Neural crest cell (in vitro differentiated cells): ENCODE results near the gene NXPH2. TPM values are rescaled to one million over a fixed set of nuclear protein-coding genes. Genes with fewer than 3 reads are reported as not detected.

Experiments used
- DNase-seq: peaks from one replicate; pipeline ENCODE4 v3.0.0; 2021; ENCODE audit warnings: low read depth, mixed read lengths, low spot score
- H3K27ac Mint-ChIP-seq: one replicate; pipeline ENCODE4 v1.8.0; 2021; ENCODE audit warnings: mild to moderate bottlenecking, mixed read lengths; ENCODE audit not compliant: unreplicated experiment
- H3K27me3 Mint-ChIP-seq: 2 replicates; pipeline ENCODE4 v1.8.0; 2021; ENCODE audit warnings: low read depth, mild to moderate bottlenecking, mixed read lengths
- H3K36me3 Mint-ChIP-seq: 2 replicates; pipeline ENCODE4 v1.8.0; 2021; ENCODE audit warnings: low read depth, mild to moderate bottlenecking, mixed read lengths
- H3K4me1 Mint-ChIP-seq: 2 replicates; pipeline ENCODE4 v1.8.0; 2021; ENCODE audit warnings: mixed read lengths
- H3K4me3 Mint-ChIP-seq: one replicate; pipeline ENCODE4 v1.8.0; 2021; ENCODE audit warnings: mild to moderate bottlenecking, mixed read lengths
- H3K9me3 Mint-ChIP-seq: 2 replicates; pipeline ENCODE4 v1.8.0; 2021; ENCODE audit warnings: mixed read lengths
- total RNA-seq: library from RNA; stranded (reverse); gene quantifications from 2 replicates; pipeline ENCODE4 v1.2.1, GENCODE V29; 2021
- TF ChIP-seq, protein P1 (sequence below): fragments of 200-600 bp; sonication (generic); conservative IDR thresholded peaks from 2 replicates; pipeline ENCODE4 v1.5.0; 2021; ENCODE audit warnings: antibody characterized with exemption, mild to moderate bottlenecking

Gene NXPH2
- total RNA-seq, 1 donor from 2014 or later, result 3.6 TPM

DNA sequence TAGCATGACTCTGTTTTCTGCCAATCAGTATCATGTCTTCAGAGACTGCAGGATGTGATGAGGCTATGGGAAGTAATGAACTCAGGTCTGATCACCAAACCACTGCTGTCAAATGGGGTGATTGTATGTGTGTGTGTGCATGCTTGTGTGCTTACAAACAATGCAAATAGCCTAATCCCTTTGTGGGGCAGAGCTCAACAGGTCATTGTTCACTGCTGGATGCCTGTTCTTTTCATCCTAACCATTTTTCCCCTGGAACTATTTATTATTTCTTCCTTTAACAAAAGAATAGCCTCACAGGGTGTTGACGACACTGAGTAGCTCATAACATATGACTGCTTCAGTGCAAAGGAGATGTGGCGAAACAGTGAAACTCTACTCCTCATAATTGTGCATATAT lies 55.9 kb downstream of the NXPH2 start:
- H3K27me3 Mint-ChIP-seq, result no peaks in the 10 kb centered on the region
- H3K36me3 Mint-ChIP-seq, result no peaks in the 10 kb centered on the region
- no peaks in the 10 kb centered on the region for H3K9me3 Mint-ChIP-seq
- no peak overlapping the region for H3K4me3 Mint-ChIP-seq
- DNase-seq, result no peak
- TF ChIP-seq, protein P1, sequence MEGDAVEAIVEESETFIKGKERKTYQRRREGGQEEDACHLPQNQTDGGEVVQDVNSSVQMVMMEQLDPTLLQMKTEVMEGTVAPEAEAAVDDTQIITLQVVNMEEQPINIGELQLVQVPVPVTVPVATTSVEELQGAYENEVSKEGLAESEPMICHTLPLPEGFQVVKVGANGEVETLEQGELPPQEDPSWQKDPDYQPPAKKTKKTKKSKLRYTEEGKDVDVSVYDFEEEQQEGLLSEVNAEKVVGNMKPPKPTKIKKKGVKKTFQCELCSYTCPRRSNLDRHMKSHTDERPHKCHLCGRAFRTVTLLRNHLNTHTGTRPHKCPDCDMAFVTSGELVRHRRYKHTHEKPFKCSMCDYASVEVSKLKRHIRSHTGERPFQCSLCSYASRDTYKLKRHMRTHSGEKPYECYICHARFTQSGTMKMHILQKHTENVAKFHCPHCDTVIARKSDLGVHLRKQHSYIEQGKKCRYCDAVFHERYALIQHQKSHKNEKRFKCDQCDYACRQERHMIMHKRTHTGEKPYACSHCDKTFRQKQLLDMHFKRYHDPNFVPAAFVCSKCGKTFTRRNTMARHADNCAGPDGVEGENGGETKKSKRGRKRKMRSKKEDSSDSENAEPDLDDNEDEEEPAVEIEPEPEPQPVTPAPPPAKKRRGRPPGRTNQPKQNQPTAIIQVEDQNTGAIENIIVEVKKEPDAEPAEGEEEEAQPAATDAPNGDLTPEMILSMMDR, result no peak
- peaks cover 19% of the 10 kb centered on the region for H3K4me1 Mint-ChIP-seq
- no peak overlapping the region for H3K27ac Mint-ChIP-seq

DNA sequence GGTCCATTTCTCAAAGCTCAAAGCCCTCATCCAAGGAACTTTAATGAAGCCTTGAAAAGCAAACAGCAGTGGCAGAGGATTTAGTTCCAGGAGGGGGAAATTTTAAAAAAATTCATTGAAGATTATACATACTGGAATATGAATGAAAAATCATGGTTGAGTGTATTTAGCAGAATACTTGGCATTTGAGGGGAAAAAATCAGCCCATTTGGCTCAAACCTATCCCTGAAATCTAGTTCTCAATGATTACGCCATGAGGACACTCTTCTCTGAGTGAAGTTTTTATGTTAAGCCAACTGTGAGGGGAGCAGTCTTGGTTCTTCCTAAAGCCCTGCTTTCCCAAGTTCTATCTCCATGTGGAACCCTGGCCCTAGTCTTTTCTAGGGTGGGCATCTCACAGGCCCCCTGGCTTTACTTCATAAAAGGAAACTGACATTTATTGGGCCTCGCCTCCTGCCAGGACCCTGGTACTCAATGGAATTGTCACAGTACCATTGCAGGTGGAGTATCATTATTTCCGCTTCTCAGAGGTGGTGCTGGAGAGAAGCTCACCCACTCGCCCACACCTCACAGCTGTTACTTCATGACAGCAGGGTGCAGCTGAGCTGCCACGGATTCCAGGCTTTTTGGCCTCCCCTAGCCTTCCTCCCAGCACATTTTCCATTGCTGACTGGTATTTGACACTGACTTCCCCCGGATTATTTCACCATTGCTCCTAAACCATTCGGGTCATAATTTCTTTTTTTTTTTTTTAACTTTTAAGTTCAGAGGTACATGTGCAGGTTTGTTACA lies 56.8 kb downstream of the NXPH2 start:
- TF ChIP-seq, protein P1, result no peak
- Mint-ChIP-seq H3K27me3 (no peaks in the 10 kb centered on the region), H3K27ac (no peak overlapping the region), H3K4me1 (peaks cover 19% of the 10 kb centered on the region), H3K4me3 (no peak overlapping the region), H3K36me3 (no peaks in the 10 kb centered on the region), H3K9me3 (no peaks in the 10 kb centered on the region)
- DNase-seq, result no peak

DNA sequence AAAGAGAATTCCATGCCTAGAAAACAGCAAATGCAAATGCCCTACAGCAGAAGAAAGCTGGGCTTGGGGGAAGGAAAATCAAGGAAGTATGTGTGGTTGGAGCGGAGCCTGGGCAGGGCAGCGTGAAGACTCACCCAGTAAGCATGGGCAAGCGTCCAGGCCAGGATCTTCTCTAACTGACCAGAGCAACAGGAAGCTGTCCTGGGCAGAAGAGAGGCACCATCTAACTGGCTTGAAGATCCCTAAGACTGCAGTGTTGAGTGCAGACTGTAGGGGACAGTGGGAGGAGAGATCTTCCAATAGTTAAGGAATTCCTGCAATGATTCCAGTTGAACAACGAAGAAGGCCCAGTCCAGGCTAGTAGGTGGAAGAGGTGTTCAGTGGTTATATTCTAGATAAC lies 57.9 kb downstream of the NXPH2 start:
- no peaks in the 10 kb centered on the region for H3K9me3 Mint-ChIP-seq
- no peak overlapping the region for H3K27ac Mint-ChIP-seq
- H3K27me3 Mint-ChIP-seq, result no peaks in the 10 kb centered on the region
- DNase-seq, result no peak
- H3K4me1 Mint-ChIP-seq, result peaks cover 19% of the 10 kb centered on the region
- no peaks in the 10 kb centered on the region for H3K36me3 Mint-ChIP-seq
- TF ChIP-seq, protein P1, result no peak
- H3K4me3 Mint-ChIP-seq, result no peak overlapping the region

DNA sequence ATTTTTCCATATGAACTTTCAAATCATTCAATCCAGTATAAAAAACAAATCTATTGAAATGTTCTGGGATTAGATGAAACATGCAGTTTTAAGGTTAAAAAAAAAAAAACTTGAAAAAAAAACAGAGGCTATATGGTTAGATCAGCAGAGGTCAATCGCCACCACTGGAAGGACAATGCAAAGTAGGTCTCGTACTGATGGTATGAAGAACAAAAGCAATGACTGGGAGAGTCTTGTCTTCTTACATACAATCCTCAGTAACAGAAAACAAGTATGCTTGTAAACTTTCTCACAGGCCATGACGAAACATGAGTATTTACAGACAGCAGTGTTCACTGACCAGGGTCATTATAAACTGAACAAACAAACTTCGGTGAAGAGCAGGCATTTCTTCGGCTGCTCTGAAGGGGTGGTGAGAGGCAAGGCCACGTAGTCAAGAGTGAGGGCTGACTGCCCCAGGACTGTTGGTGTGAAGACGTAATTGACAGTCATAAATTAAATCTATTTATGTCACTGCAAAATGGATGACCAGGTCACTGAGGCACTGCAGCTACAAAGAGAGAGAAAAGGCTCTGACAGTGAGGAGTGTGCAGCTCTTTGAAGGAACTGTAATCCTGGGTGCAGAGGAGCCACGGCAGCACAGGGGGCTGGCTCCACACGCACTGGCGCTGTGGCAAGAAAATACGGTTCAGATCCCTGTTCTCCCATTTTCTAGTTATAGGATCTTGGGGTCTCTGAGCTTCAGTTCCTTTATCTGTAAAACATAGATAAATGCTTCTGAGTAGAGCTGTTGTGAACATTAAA lies 60.0 kb downstream of the NXPH2 start:
- Mint-ChIP-seq H3K4me1 (peaks cover 19% of the 10 kb centered on the region), H3K27ac (peak overlapping the region; percentile 10), H3K36me3 (no peaks in the 10 kb centered on the region), H3K9me3 (no peaks in the 10 kb centered on the region), H3K4me3 (no peak overlapping the region), H3K27me3 (no peaks in the 10 kb centered on the region)
- TF ChIP-seq, protein P1, result no peak
- no peak for DNase-seq

DNA sequence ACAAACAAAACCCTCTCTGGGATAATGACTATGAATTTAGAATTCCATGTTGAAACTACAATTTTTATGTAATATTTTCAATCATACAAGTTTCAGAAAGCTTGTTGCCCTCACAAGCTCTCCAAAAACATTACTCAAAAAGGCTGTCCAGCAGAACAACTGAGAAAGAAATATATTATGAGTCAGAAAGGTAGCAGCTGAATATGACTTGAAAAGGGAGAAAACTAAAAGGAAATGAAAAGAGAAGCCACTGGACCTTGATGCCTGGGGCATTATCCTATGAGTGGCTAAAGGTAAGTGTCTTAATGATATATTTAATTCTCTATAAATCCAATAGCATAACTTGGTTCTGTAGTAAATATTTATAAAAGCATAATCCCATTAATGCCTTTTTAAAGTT lies 61.8 kb downstream of the NXPH2 start:
- no peak overlapping the region for H3K4me3 Mint-ChIP-seq
- no peaks in the 10 kb centered on the region for H3K36me3 Mint-ChIP-seq
- no peaks in the 10 kb centered on the region for H3K9me3 Mint-ChIP-seq
- no peak overlapping the region for H3K27ac Mint-ChIP-seq
- H3K27me3 Mint-ChIP-seq, result no peaks in the 10 kb centered on the region
- DNase-seq, result no peak
- TF ChIP-seq, protein P1, result no peak
- peaks cover 7% of the 10 kb centered on the region for H3K4me1 Mint-ChIP-seq
